ENCODE data around the gene DUOXA1. TPM values are rescaled to one million over a fixed set of nuclear protein-coding genes. Genes with fewer than 3 reads are reported as not detected.

The DUOXA1 gene
- total RNA-seq, 6 experiments from 2014 or later: not detected

GRCh38 chr15:45156744-45157455 lies 27.2 kb upstream of the DUOXA1 start:
- Histone ChIP-seq H3K4me3 (no peak overlapping the region), H3K36me3 (no peaks in the 10 kb centered on the region), H3K9me3 (no peaks in the 10 kb centered on the region), H3K4me1 (no peaks in the 10 kb centered on the region), H3K27ac (no peak overlapping the region), H3K27me3 (no peaks in the 10 kb centered on the region)
- no peak for TF ChIP-seq CTCF (IDR thresholded peaks at IDR 0.05)
- peak in 1 of 4 donors; percentile 13 for ATAC-seq
- intact Hi-C loops (cut with DNase I): no loop called here
- 68% methylated on average over 2 of the region's 7 CpGs for WGBS (ENCODE audit: insufficient coverage, low coverage, low lambda C conversion rate, missing lambda C conversion rate)
- DNase-seq: no peak

GRCh38 chr15:45155739-45156138 lies 26.1 kb upstream of the DUOXA1 start:
- Histone ChIP-seq H3K9me3 (no peaks in the 10 kb centered on the region), H3K27ac (no peak overlapping the region), H3K27me3 (no peaks in the 10 kb centered on the region), H3K4me1 (no peaks in the 10 kb centered on the region), H3K36me3 (no peaks in the 10 kb centered on the region), H3K4me3 (no peak overlapping the region)
- intact Hi-C loops (cut with DNase I): no loop called here
- TF ChIP-seq CTCF (IDR thresholded peaks at IDR 0.05) (no peak), POLR2A (IDR thresholded peaks at IDR 0.05) (no peak)
- 70% methylated on average over 7 of the region's 8 CpGs for WGBS (ENCODE audit: insufficient coverage, low coverage, low lambda C conversion rate, missing lambda C conversion rate)
- ATAC-seq: no peak
- DNase-seq: no peak

GRCh38 chr15:45151998-45152828 lies 22.5 kb upstream of the DUOXA1 start:
- no peak for TF ChIP-seq CTCF (IDR thresholded peaks at IDR 0.05)
- no peak for TF ChIP-seq POLR2A (IDR thresholded peaks at IDR 0.05)
- WGBS (ENCODE audit: insufficient coverage, low coverage, low lambda C conversion rate, missing lambda C conversion rate): 94% methylated on average over 23 of the region's 36 CpGs
- no peaks in the 10 kb centered on the region for H3K36me3 ChIP-seq
- no peaks in the 10 kb centered on the region for H3K9me3 ChIP-seq
- no peak overlapping the region for H3K4me3 ChIP-seq
- H3K4me1 ChIP-seq: no peaks in the 10 kb centered on the region
- no peak for ATAC-seq
- DNase-seq: no peak
- H3K27ac ChIP-seq: no peak overlapping the region
- intact Hi-C loops (cut with DNase I): no loop called here
- H3K27me3 ChIP-seq: no peaks in the 10 kb centered on the region

- TF ChIP-seq POLR2A (IDR thresholded peaks at IDR 0.05): no peak
- TF ChIP-seq CTCF (IDR thresholded peaks at IDR 0.05): no peak
- Histone ChIP-seq H3K9me3 (no peaks in the 10 kb centered on the region), H3K27ac (no peak overlapping the region), H3K4me1 (no peaks in the 10 kb centered on the region), H3K27me3 (no peaks in the 10 kb centered on the region), H3K36me3 (no peaks in the 10 kb centered on the region), H3K4me3 (no peak overlapping the region)
- DNase-seq: no peak
- ATAC-seq: no peak
- intact Hi-C loops (cut with DNase I): no loop called here
- WGBS (ENCODE audit: insufficient coverage, low coverage, low lambda C conversion rate, missing lambda C conversion rate): 73% methylated on average over 4 of the region's 6 CpGs
These were observed 21.3 kb upstream of the DUOXA1 start for GRCh38 chr15:45150997-45151396.
